ENCODE results near the gene MAP7.

GRCh38 chr6:136562211-136562610 is 12.0 kb upstream of the MAP7 start:
- TF ChIP-seq POLR2A (IDR thresholded peaks at IDR 0.05) = no peak
- TF ChIP-seq, protein P1, sequence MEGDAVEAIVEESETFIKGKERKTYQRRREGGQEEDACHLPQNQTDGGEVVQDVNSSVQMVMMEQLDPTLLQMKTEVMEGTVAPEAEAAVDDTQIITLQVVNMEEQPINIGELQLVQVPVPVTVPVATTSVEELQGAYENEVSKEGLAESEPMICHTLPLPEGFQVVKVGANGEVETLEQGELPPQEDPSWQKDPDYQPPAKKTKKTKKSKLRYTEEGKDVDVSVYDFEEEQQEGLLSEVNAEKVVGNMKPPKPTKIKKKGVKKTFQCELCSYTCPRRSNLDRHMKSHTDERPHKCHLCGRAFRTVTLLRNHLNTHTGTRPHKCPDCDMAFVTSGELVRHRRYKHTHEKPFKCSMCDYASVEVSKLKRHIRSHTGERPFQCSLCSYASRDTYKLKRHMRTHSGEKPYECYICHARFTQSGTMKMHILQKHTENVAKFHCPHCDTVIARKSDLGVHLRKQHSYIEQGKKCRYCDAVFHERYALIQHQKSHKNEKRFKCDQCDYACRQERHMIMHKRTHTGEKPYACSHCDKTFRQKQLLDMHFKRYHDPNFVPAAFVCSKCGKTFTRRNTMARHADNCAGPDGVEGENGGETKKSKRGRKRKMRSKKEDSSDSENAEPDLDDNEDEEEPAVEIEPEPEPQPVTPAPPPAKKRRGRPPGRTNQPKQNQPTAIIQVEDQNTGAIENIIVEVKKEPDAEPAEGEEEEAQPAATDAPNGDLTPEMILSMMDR (IDR thresholded peaks at IDR 0.05) = no peak

All from heart left ventricle (tissue), 13 donors.